OCI-LY3 (cell line): Measurements from ENCODE around the gene CDCA3.

Experiments used
- CTCF ChIP-seq: fragments of 200-600, 300-600 bp; sonication (generic); IDR thresholded peaks from 2 replicates; pipeline ENCODE4 v1.5.1; 2014; ENCODE audit warnings: antibody characterized with exemption, low read length, low read depth
- EZH2phosphoT487 ChIP-seq: fragments of 200-600 bp; shearing (Covaris generic); IDR thresholded peaks from 2 replicates; pipeline ENCODE4 v1.6.1; 2018; ENCODE audit warnings: antibody characterized with exemption, mixed run types, low read depth

DNA sequence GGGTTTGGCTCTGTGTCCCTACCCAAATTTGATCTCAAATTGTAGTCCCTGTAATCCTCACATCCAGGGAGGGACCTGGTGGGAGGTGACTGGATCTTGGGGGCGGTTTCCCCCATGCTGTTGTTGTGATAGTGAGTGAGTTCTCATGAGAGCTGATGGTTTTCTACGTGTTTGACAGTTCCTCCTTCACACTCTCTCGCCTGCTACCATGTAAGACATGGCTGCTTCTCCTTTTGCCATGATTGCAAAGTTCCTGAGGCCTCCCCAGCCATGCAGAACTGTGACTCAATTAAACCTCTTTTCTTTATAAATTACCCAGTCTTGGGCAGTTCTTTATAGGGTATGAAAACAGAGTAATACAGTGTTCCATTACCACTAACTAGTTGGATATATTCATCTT is 43.2 kb upstream of the CDCA3 start:
- TF ChIP-seq CTCF (no peak), EZH2phosphoT487 (no peak)
